ENCODE results near the gene CDX2. TPM values are rescaled to one million over a fixed set of nuclear protein-coding genes. Genes with fewer than 3 reads are reported as not detected.

CDX2 gene
- total RNA-seq, 4 donors from 2014 or later, result 0.17 TPM; not detected in 3

DNA sequence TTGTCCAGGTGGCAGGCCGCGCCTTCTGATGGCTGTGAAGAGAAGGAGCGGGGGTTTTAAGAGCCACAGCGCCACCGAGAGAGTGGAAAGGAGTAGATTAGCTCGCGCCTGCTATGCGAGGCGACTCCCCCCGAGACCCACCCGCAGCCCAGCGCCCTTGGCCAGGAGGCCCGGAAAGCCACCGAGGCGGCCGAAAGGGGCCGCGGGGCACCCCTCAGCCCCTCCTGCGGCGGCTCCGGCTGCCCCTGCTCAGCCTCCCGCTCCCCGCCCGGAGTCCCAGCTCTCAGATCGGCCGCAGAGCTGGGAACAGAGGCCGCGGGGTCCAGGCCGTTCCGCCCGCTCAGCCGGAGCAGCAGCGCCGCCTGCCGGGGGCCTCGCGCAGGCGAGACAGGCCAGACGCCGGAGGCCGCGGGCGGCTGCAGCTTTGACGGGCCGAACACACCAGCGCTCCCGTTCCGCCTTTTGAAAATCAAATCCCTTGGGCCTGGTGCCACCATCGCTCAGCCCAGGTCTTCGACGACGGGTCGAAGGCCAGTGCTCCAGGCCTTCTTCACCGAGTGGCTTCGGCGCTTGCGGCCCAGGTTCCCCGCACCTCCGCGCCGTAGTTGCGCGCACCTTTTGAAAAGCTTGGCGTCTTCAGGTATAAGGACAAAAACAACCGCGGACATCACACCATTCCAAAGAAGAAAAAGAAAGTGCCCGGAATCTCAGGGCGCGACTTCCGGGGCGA lies 15.3 kb downstream of the CDX2 start:
- H3K4me1 ChIP-seq, result peaks cover 13 to 21% (median 15%) of the 10 kb centered on the region in 4 donors
- TF ChIP-seq POLR2A (IDR thresholded peaks at IDR 0.05; ENCODE audit: low read depth) (no peak), POLR2AphosphoS5 (IDR thresholded peaks at IDR 0.05) (no peak), EP300 (IDR thresholded peaks at IDR 0.05) (no peak)
- TF ChIP-seq, protein P1, sequence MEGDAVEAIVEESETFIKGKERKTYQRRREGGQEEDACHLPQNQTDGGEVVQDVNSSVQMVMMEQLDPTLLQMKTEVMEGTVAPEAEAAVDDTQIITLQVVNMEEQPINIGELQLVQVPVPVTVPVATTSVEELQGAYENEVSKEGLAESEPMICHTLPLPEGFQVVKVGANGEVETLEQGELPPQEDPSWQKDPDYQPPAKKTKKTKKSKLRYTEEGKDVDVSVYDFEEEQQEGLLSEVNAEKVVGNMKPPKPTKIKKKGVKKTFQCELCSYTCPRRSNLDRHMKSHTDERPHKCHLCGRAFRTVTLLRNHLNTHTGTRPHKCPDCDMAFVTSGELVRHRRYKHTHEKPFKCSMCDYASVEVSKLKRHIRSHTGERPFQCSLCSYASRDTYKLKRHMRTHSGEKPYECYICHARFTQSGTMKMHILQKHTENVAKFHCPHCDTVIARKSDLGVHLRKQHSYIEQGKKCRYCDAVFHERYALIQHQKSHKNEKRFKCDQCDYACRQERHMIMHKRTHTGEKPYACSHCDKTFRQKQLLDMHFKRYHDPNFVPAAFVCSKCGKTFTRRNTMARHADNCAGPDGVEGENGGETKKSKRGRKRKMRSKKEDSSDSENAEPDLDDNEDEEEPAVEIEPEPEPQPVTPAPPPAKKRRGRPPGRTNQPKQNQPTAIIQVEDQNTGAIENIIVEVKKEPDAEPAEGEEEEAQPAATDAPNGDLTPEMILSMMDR (IDR thresholded peaks at IDR 0.05), result peak; percentile 65 to 83 (median 73)
- peak overlapping the region; percentile 47 to 56 (median 50) for H3K4me3 ChIP-seq
- peaks cover 0 to 95% (median 55%) of the 10 kb centered on the region in 4 donors for H3K27me3 ChIP-seq
- peak; percentile 88 for DNase-seq (ENCODE audit: extremely low spot score)
- no peaks in the 10 kb centered on the region for H3K36me3 ChIP-seq
- H3K27ac ChIP-seq (replicated peaks in 1 of 4), result no peak overlapping the region
- intact Hi-C loops (cut with DNase I), result loop anchor here (10.0 kb wide), 1 partner anchor 119 kb away; no protein-coding TSS in a partner anchor
- H3K9me3 ChIP-seq, result no peaks in the 10 kb centered on the region
- WGBS, result 2% methylated on average over 47 of the region's 71 CpGs

DNA sequence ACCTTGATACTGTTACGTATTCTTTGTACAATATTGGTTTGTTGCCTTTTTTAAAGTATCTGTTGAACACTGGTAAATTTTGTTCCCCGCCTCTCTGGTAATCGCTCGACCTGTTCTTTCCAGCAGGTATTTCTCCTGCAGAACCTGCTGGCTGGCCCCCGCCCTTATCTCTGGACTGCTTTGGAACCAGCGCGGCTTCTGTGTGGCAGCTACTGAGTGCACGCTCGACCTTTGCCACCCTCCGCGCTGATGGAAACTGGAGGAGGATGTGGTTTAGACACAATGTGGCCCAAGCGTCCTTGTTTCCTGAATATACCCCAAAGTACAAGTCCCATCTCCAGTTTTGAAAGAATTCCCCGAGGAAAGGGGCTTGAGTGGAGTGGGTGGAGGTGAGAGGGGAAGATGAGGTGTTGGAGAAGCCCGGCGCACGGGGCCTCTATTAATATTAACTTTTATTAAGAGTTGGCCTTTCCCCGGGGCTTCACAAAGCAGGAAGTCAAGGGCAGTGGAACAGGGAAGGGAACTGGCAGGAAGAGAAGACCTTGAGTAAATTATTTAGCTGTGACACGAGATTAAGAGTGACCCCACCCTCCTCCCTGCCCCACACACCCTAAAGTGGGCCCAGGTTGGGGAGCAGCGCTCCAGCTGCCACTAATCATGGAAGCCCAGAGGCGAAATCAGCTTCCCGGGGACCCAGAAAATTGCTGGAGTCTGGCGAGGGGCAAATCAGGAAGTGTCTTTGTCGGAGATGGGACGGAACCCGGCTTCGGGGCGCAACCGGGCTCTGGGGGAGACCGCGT lies 16.0 kb downstream of the CDX2 start:
- intact Hi-C loops (cut with DNase I), result loop anchor here (10.0 kb wide), 1 partner anchor 118 kb away; no protein-coding TSS in a partner anchor
- WGBS, result 17% methylated on average over 30 of the region's 30 CpGs
- H3K27ac ChIP-seq (replicated peaks in 1 of 4), result no peak overlapping the region
- H3K27me3 ChIP-seq, result peaks cover 0 to 92% (median 47%) of the 10 kb centered on the region in 4 donors
- TF ChIP-seq, protein P1 (IDR thresholded peaks at IDR 0.05), result no peak
- TF ChIP-seq EP300 (IDR thresholded peaks at IDR 0.05), result no peak
- TF ChIP-seq POLR2A (IDR thresholded peaks at IDR 0.05; ENCODE audit: low read depth), result no peak
- peaks cover 13 to 21% (median 15%) of the 10 kb centered on the region in 4 donors for H3K4me1 ChIP-seq
- no peaks in the 10 kb centered on the region for H3K36me3 ChIP-seq
- peak; percentile 86 for DNase-seq (ENCODE audit: extremely low spot score)
- no peaks in the 10 kb centered on the region for H3K9me3 ChIP-seq
- H3K4me3 ChIP-seq, result peak overlapping the region; percentile 47 to 56 (median 50)

DNA sequence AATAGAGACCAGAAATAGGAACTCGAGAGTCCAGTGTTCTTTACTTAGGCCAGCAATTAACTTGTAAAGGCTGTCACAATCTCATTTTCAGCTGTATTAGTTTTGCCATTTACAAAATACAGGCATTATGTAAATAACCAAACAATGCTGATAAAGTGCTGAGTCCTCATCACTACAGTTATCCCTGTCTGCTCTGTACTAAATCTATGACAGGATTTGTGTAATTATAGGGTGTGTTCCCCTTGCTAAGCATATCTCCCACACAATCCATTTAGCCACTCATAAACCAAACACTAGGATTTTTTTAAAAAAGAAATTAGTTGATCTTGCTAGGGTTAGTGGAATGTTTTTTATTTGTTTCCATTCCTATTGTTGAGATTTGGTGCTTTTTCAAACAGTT lies 26.1 kb downstream of the CDX2 start:
- 78% methylated on average over 1 of the region's 1 CpG for WGBS
- no peak for TF ChIP-seq EP300 (IDR thresholded peaks at IDR 0.05)
- H3K4me1 ChIP-seq, result no peaks in the 10 kb centered on the region
- H3K4me3 ChIP-seq, result no peak overlapping the region
- no peak overlapping the region for H3K27ac ChIP-seq (replicated peaks in 1 of 4)
- no peaks in the 10 kb centered on the region for H3K36me3 ChIP-seq
- no peak for DNase-seq (ENCODE audit: extremely low spot score)
- peaks cover 0 to 29% (median 0%) of the 10 kb centered on the region in 4 donors for H3K27me3 ChIP-seq
- H3K9me3 ChIP-seq, result peaks cover 0 to 22% (median 18%) of the 10 kb centered on the region in 4 donors
- intact Hi-C loops (cut with DNase I), result no loop called here

DNA sequence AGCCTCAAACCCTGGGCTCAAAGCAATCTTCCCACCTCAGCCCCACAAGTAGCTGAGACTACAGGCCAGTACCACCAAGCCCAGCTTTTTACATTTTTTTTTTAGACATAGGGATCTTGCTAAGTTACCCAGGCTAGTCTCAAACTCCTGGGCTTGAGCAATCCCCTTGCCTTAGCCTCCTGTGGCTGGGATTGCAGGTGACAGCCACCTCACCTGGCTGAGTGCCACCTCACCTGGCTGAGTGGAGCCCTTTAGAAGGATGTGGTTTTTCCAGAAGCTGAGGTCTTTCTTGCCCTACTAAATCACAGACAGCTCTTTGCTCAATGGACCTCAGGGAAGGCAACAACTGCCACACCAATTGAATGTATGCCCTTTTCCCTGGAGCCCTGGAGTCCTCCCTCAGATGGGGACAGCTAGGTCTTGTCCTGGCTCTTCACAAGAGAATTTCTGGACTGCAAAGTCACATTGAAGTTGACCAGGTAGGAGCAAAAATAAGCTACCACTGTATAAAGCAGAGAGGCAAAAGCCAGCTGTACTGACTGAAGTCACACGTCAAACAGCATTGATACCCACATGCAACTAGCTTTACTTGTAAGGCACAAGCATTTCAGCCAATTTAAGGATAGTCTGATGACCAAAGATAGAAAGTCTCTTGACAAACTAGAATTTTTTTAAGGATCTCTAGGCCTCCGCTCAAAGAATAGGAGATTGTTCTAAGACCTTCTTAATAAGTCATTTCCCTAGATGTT lies 35.4 kb downstream of the CDX2 start:
- H3K36me3 ChIP-seq, result no peaks in the 10 kb centered on the region
- H3K27ac ChIP-seq (replicated peaks in 1 of 4), result no peak overlapping the region
- no peak overlapping the region for H3K4me3 ChIP-seq
- peaks cover 0 to 6% (median 2%) of the 10 kb centered on the region in 4 donors for H3K4me1 ChIP-seq
- TF ChIP-seq POLR2A (IDR thresholded peaks at IDR 0.05; ENCODE audit: low read depth) (no peak), EP300 (IDR thresholded peaks at IDR 0.05) (no peak), POLR2AphosphoS5 (IDR thresholded peaks at IDR 0.05) (no peak)
- TF ChIP-seq, protein P1 (IDR thresholded peaks at IDR 0.05), result no peak
- no peak for DNase-seq (ENCODE audit: extremely low spot score)
- intact Hi-C loops (cut with DNase I), result no loop called here
- no peaks in the 10 kb centered on the region for H3K9me3 ChIP-seq
- WGBS, result 76% methylated on average over 2 of the region's 2 CpGs
- peaks cover 0 to 51% (median 10%) of the 10 kb centered on the region in 4 donors for H3K27me3 ChIP-seq

All from esophagus muscularis mucosa (tissue), 4 donors.